Endothelial cell of umbilical vein (primary cell): ENCODE measurements around the gene LPP.

ENCODE experiments used
- JUN ChIP-seq: IDR thresholded peaks from 2 replicates; pipeline ENCODE4 v1.6.1; 2011; ENCODE audit warnings: borderline replicate concordance, low read depth; ENCODE audit not compliant: insufficient read length, insufficient read depth
- MAX ChIP-seq: IDR thresholded peaks from 2 replicates; pipeline ENCODE4 v1.6.1; 2011; ENCODE audit not compliant: insufficient read depth, insufficient read length
- POLR2A ChIP-seq: IDR thresholded peaks from 2 replicates; pipeline ENCODE4 v1.6.1; 2012; ENCODE audit warnings: low read depth, mild to moderate bottlenecking, control low read depth, low read length
- TF ChIP-seq, protein P1 (sequence below), 2 donors: IDR thresholded peaks; 1 replicate in 1 of 2; 2 replicates in 1 of 2; pipeline ENCODE4 v1.5.1; 2011; ENCODE audit warnings: low read length in 2 of 2, mild to moderate bottlenecking in 2 of 2, moderate library complexity in 2 of 2, control low read depth in 1 of 2, inconsistent platforms in 1 of 2, low read depth in 1 of 2; ENCODE audit not compliant: insufficient read depth in 1 of 2; ENCODE audit errors: extremely low read depth in 1 of 2

DNA sequence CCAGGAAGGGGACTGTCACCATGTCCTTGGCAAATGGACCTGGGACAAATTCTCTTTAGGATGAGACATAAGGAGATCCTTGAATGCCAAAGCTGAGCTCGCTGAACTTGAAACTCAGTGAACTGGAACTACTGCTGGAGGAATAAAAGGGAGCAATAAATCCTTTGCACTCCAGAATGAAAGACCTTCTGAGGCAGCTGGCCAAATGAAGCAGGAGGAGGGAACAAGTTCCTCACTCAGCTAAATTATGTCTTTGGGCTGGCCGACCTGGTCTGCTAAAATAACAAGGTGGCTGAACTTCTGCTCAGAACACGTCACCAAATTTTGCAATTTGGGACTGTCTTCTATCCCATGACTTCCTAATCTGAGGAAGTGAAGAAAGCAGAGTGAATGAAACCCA lies 314.7 kb downstream of the LPP start:
- TF ChIP-seq, protein P1, sequence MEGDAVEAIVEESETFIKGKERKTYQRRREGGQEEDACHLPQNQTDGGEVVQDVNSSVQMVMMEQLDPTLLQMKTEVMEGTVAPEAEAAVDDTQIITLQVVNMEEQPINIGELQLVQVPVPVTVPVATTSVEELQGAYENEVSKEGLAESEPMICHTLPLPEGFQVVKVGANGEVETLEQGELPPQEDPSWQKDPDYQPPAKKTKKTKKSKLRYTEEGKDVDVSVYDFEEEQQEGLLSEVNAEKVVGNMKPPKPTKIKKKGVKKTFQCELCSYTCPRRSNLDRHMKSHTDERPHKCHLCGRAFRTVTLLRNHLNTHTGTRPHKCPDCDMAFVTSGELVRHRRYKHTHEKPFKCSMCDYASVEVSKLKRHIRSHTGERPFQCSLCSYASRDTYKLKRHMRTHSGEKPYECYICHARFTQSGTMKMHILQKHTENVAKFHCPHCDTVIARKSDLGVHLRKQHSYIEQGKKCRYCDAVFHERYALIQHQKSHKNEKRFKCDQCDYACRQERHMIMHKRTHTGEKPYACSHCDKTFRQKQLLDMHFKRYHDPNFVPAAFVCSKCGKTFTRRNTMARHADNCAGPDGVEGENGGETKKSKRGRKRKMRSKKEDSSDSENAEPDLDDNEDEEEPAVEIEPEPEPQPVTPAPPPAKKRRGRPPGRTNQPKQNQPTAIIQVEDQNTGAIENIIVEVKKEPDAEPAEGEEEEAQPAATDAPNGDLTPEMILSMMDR (IDR thresholded peaks at IDR 0.05; ENCODE audit: extremely low read depth in 1 of 2, insufficient read depth in 1 of 2, low read depth in 1 of 2, low read length in 2 of 2): no peak
- TF ChIP-seq JUN (no peak), MAX (no peak), POLR2A (no peak)
